GM23248 (cell line): ENCODE results near the gene ENPP6. TPM values are rescaled to one million over a fixed set of nuclear protein-coding genes. Genes with fewer than 3 reads are reported as not detected.

ENCODE experiments used
- DNase-seq: peaks from one replicate; pipeline ENCODE4 v3.0.0-alpha.2; 2015
- H2AFZ ChIP-seq: fragments of 200-600 bp; sonication (generic); 2 replicates; pipeline ENCODE4 v1.6.1; 2016; ENCODE audit warnings: antibody characterized with exemption
- H3F3A ChIP-seq: fragments of 200-600 bp; sonication (generic); 2 replicates; pipeline ENCODE4 v1.6.1; 2016; ENCODE audit warnings: mild to moderate bottlenecking, antibody characterized with exemption, mixed run types; ENCODE audit not compliant: insufficient read depth
- H3K27ac ChIP-seq: fragments of 200-600 bp; sonication (generic); 2 replicates; pipeline ENCODE4 v1.5.1; 2016; ENCODE audit warnings: mild to moderate bottlenecking
- H3K27me3 ChIP-seq: fragments of 200-600 bp; sonication (generic); replicated peaks from 2 replicates; pipeline ENCODE4 v1.6.1; 2016; ENCODE audit warnings: mild to moderate bottlenecking; ENCODE audit not compliant: insufficient read depth
- H3K36me3 ChIP-seq: fragments of 200-600 bp; sonication (generic); 2 replicates; pipeline ENCODE4 v1.6.1; 2016; ENCODE audit warnings: low read depth, mild to moderate bottlenecking
- H3K4me1 ChIP-seq: fragments of 200-600 bp; sonication (generic); 2 replicates; pipeline ENCODE4 v1.6.1; 2016; ENCODE audit warnings: mild to moderate bottlenecking; ENCODE audit not compliant: insufficient read depth
- H3K4me2 ChIP-seq: fragments of 200-600 bp; sonication (generic); one replicate; pipeline ENCODE4 v1.6.1; 2016; ENCODE audit warnings: mild to moderate bottlenecking; ENCODE audit not compliant: unreplicated experiment
- H3K4me3 ChIP-seq: fragments of 200-600 bp; sonication (generic); 2 replicates; pipeline ENCODE4 v1.5.1; 2016; ENCODE audit warnings: mild to moderate bottlenecking
- H3K79me2 ChIP-seq: fragments of 200-600 bp; sonication (generic); 2 replicates; pipeline ENCODE4 v1.6.1; 2016; ENCODE audit warnings: mild to moderate bottlenecking; ENCODE audit not compliant: insufficient read depth
- H3K9ac ChIP-seq: fragments of 200-600 bp; sonication (generic); 2 replicates; pipeline ENCODE4 v1.6.1; 2016; ENCODE audit warnings: mild to moderate bottlenecking
- H3K9me2 ChIP-seq: fragments of 200-600 bp; sonication (generic); 2 replicates; pipeline ENCODE4 v1.6.1; 2016; ENCODE audit warnings: mixed run types, mild to moderate bottlenecking, moderate library complexity; ENCODE audit not compliant: insufficient read depth
- H3K9me3 ChIP-seq: fragments of 200-600 bp; sonication (generic); one replicate; pipeline ENCODE4 v1.6.1; 2017; ENCODE audit warnings: low read depth
- H4K20me1 ChIP-seq: fragments of 200-600 bp; sonication (generic); 2 replicates; pipeline ENCODE4 v1.6.0; 2016; ENCODE audit not compliant: insufficient read depth
- EZH2 ChIP-seq: fragments of 200-600 bp; sonication (generic); IDR thresholded peaks from 2 replicates; pipeline ENCODE4 v1.6.1; 2018; ENCODE audit warnings: antibody characterized with exemption, mild to moderate bottlenecking; ENCODE audit not compliant: insufficient read depth, poor library complexity, severe bottlenecking
- EZH2phosphoT487 ChIP-seq: fragments of 200-600 bp; sonication (generic); IDR thresholded peaks from 2 replicates; pipeline ENCODE4 v1.6.1; 2018; ENCODE audit warnings: antibody characterized with exemption, moderate library complexity, mild to moderate bottlenecking, low read depth; ENCODE audit not compliant: insufficient read depth
- WGBS, 2 experiments: methylation state at CpG; one replicate each; pipeline ENCODE4 v1.1.6; 2015 to 2017; ENCODE audit warnings: low lambda C conversion rate in 2 of 2, low coverage in 1 of 2; ENCODE audit errors: missing lambda C conversion rate in 2 of 2; 5-methylcytosine and 5-hydroxymethylcytosine counted together
- in situ Hi-C: fragments of 300-500 bp; cut with MboI; formaldehyde crosslinking; loops from 2 replicates; pipeline ENCODE4 v1.15.0; 2020
- polyA plus RNA-seq: library from polyadenylated mRNA; unstranded; fragments of >200 nt; fragmentation: Nextera tagmentation; extraction: Ambion mirVana; gene quantifications from 2 replicates; pipeline ENCODE4 v1.2.1, GENCODE V29; 2016
- total RNA-seq: library from RNA; depleted of rRNA; stranded (reverse); fragments of >200 nt; shearing (Covaris generic); gene quantifications from 2 replicates; pipeline ENCODE4 v1.2.3, GENCODE V29; 2014

The ENPP6 gene
- total and polyA plus RNA-seq, 2 experiments from 2014 or later, result not detected

DNA sequence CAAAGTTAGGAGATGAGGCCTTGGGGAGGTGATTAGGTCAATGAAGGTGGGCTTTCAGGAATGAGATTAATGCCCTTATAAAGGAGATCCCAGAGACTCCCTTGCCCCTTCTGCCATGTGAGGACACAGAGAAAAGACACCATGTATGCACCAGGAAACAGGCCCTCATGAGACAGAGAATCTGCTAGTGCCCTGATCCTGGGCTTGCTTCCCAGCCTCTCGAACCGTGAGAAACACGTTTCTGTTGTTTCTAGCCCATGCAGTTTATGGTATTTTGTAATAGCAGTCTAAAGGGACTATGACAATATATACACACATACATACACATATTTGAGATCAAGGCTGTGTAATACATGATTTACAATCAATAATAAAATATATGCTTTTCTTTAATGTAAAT lies 41.4 kb upstream of the ENPP6 start:
- Histone ChIP-seq H3K4me1 (peaks cover 7% of the 10 kb centered on the region; the same call in 1 of the 2 replicates), H3K9ac (no peak overlapping the region), H3K4me2 (no peak overlapping the region), H3K9me3 (no peaks in the 10 kb centered on the region), H2AFZ (no peak overlapping the region), H3K27ac (no peak overlapping the region), H3K4me3 (no peak overlapping the region), H3K27me3 (no peaks in the 10 kb centered on the region; the same call in 1 of the 2 replicates), H3F3A (peaks cover 11% of the 10 kb centered on the region; the same call in 1 of the 2 replicates), H3K9me2 (no peaks in the 10 kb centered on the region), H3K36me3 (no peaks in the 10 kb centered on the region), H3K79me2 (no peaks in the 10 kb centered on the region), H4K20me1 (no peaks in the 10 kb centered on the region)
- 70 to 74% methylated on average over 3 of the region's 3 CpGs for WGBS, 2 experiments
- no peak for TF ChIP-seq EZH2
- TF ChIP-seq EZH2phosphoT487, result no peak
- in situ Hi-C loops, result no loop called here
- DNase-seq, result no peak

- H3K9ac ChIP-seq, result no peak overlapping the region
- no peaks in the 10 kb centered on the region for H3K9me2 ChIP-seq
- no peaks in the 10 kb centered on the region; the same call in 1 of the 2 replicates for H3K27me3 ChIP-seq
- no peaks in the 10 kb centered on the region for H3K4me1 ChIP-seq
- H3F3A ChIP-seq, result no peaks in the 10 kb centered on the region
- no peak overlapping the region for H3K4me3 ChIP-seq
- TF ChIP-seq EZH2, result no peak
- TF ChIP-seq EZH2phosphoT487, result no peak
- H3K9me3 ChIP-seq, result no peaks in the 10 kb centered on the region
- in situ Hi-C loops, result no loop called here
- WGBS, 2 experiments, result 75 to 78% methylated on average over 22 of the region's 22 CpGs
- no peak overlapping the region for H3K4me2 ChIP-seq
- H3K79me2 ChIP-seq, result no peaks in the 10 kb centered on the region
- no peaks in the 10 kb centered on the region for H4K20me1 ChIP-seq
- H3K36me3 ChIP-seq, result no peaks in the 10 kb centered on the region
- no peak overlapping the region for H2AFZ ChIP-seq
- H3K27ac ChIP-seq, result no peak overlapping the region
- DNase-seq, result no peak
Observed at GRCh38 chr4:184255871-184256642, 38.4 kb upstream of the ENPP6 start.

DNA sequence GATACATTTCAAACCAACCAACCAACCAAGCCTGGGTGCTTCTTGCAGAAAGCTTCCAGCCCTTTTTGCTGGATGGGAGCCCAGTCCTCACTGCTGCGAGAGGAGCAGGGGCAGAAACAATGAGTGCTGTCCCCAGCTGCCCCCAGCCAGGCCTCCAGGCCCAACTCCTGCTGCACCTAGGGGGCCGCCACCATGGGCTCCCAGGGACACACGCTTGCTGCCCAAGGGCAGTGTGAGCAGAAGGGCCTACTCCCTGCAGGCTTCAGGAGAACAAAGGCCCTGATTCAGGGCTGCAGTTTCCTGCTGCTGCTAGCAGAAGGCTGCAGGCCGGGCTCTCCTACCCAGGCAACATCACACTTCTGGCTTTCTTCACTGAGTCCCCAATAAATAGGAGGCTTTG lies 37.7 kb upstream of the ENPP6 start:
- Histone ChIP-seq H2AFZ (no peak overlapping the region), H3F3A (no peaks in the 10 kb centered on the region), H3K9me3 (no peaks in the 10 kb centered on the region), H3K36me3 (no peaks in the 10 kb centered on the region), H3K4me1 (no peaks in the 10 kb centered on the region), H3K27me3 (no peaks in the 10 kb centered on the region; the same call in 1 of the 2 replicates), H3K27ac (no peak overlapping the region), H3K4me3 (no peak overlapping the region), H3K9me2 (no peaks in the 10 kb centered on the region), H3K79me2 (no peaks in the 10 kb centered on the region), H3K4me2 (no peak overlapping the region), H3K9ac (no peak overlapping the region), H4K20me1 (no peaks in the 10 kb centered on the region)
- 34 to 42% methylated on average over 4 of the region's 4 CpGs for WGBS, 2 experiments
- TF ChIP-seq EZH2phosphoT487, result no peak
- no peak for TF ChIP-seq EZH2
- in situ Hi-C loops, result no loop called here
- no peak for DNase-seq

DNA sequence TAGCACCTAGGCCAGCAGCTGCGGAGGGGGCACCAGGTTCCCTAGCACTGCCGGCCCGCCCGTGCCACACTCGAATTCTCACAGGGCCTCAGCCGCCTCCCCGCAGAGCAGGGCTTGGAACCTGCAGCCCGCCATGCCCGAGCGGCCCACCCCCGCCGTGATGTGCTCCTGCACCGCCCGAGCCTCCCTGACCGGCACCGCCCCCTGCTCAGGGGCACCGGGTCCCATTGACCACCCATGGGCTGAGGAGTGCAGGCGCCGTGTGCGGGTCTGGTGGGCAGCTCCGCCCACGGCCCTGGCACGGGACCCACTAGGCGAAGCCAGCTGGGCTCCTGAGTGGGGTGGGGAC lies 35.4 kb upstream of the ENPP6 start:
- Histone ChIP-seq H2AFZ (no peak overlapping the region), H3K4me3 (no peak overlapping the region), H3K9ac (no peak overlapping the region), H3K27me3 (no peaks in the 10 kb centered on the region), H3K9me2 (no peaks in the 10 kb centered on the region), H3K4me2 (no peak overlapping the region), H3K79me2 (no peaks in the 10 kb centered on the region), H3K27ac (no peak overlapping the region), H3F3A (no peaks in the 10 kb centered on the region), H3K4me1 (no peaks in the 10 kb centered on the region), H3K9me3 (no peaks in the 10 kb centered on the region), H3K36me3 (no peaks in the 10 kb centered on the region), H4K20me1 (no peaks in the 10 kb centered on the region)
- 82 to 85% methylated on average over 9 to 24 of the region's 24 CpGs for WGBS, 2 experiments
- in situ Hi-C loops, result no loop called here
- TF ChIP-seq EZH2phosphoT487, result no peak
- TF ChIP-seq EZH2, result no peak
- no peak for DNase-seq
